H1 (cell line): ENCODE data around the gene ASB13. TPM values are rescaled to one million over a fixed set of nuclear protein-coding genes. Genes with fewer than 3 reads are reported as not detected.

Experiments
- ASH2L ChIP-seq: fragments of 200-600, 300-600 bp; sonication (generic); IDR thresholded peaks from one replicate; pipeline ENCODE4 v1.7.1; 2017; ENCODE audit warnings: low read length
- RAD21 ChIP-seq, 2 experiments: IDR thresholded peaks in 1 of 2; conservative IDR thresholded peaks in 1 of 2; 2 replicates each; pipeline ENCODE4 v1.6.1; 2011; ENCODE audit warnings: low read depth in 2 of 2, low read length in 2 of 2, improper control_type of control experiment in 1 of 2, inconsistent platforms in 1 of 2, mild to moderate bottlenecking in 1 of 2, moderate library complexity in 1 of 2
- SIN3A ChIP-seq, 2 experiments: IDR thresholded peaks in 1 of 2; conservative IDR thresholded peaks in 1 of 2; 2 replicates each; pipeline ENCODE4 v1.6.1; 2011 to 2012; ENCODE audit warnings: low read length in 2 of 2, improper control_type of control experiment in 1 of 2, low read depth in 1 of 2, mild to moderate bottlenecking in 1 of 2
- SUZ12 ChIP-seq: fragments of 200-600 bp; sonication (generic); IDR thresholded peaks from 2 replicates; pipeline ENCODE4 v1.6.1; 2012; ENCODE audit warnings: mild to moderate bottlenecking, inconsistent platforms, low read length, moderate library complexity, mixed read lengths
- polyA plus RNA-seq, 7 experiments: library from polyadenylated mRNA; depleted of rRNA in 3 of 7; stranded (reverse) in 5 of 7; unstranded in 2 of 7; fragments of >200 nt in 5 of 7; fragments of 200-250 nt in 2 of 7; gene quantifications; 1 replicate in 5 of 7; 2 replicates in 1 of 7; 4 replicates in 1 of 7; pipeline versions ENCODE4 v1.2.1 to v1.2.3, GENCODE V29; 2011 to 2013; ENCODE audit warnings: missing spikeins in 2 of 7, mixed read lengths in 2 of 7
- small RNA-seq: library from polyadenylated mRNA; stranded (forward); fragments of <200 nt; extraction: miRNeasy Mini kit (QIAGEN cat#:217004); gene quantifications from one replicate; pipeline ENCODE3, GENCODE V24; 2013; ENCODE audit not compliant: insufficient read depth
- total RNA-seq: library from RNA; stranded (reverse); fragmentation: NEBNext Ultra II Directional; extraction: Animal tissue kit (Norgen Biotek cat#: 25700); gene quantifications from 2 replicates; pipeline ENCODE4 v1.2.1, GENCODE V29; 2021

Gene ASB13
- total and polyA plus RNA-seq, 2 of the 8 experiments (the other 6 are each of a cell fraction or from before 2014, with no cell fraction given): 12.3 to 20.2 TPM

DNA sequence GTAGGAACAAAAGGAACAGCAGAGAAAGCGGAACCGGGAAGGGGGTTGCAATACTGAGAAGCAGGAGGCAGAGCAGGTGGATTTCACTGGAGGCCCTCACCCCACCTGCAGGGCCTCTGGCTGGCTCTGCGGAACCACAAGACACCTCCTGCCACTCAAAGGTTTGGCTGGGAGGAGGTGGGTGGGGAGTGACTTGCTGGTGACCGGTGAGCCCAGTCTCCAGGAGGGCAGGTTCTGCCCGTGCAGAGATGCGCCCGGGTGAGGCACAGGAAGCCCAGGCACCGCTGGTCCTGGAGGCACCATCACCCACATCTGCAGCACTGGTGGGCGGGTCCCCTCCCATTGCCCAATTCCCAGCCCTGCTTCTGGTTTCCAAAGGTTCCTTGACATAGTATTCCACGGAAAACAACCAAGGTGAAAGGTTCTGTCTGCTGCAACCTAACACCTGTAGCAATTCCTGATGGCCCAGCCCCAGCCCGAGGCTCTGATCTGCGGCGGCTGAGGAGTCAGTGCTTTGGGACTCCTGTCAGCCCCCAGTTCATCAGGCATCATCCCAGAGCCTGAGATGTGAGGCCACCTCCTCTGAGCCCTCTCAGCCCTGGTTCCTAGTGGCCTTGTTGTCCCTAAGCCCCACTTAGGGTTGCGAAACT is 77.3 kb downstream of the ASB13 start (continued):
- TF ChIP-seq ASH2L: no peak
- no peak for TF ChIP-seq SUZ12
- no peak for TF ChIP-seq SIN3A (conservative IDR thresholded peaks at IDR 0.05 in 1 of 2, IDR thresholded peaks at IDR 0.05 in 1 of 2; ENCODE audit: low read depth in 1 of 2, low read length in 2 of 2)
- no peak for TF ChIP-seq RAD21 (IDR thresholded peaks at IDR 0.05 in 1 of 2, conservative IDR thresholded peaks at IDR 0.05 in 1 of 2; ENCODE audit: low read depth in 2 of 2, low read length in 2 of 2)

Small RNA genes within 50 kb of the gene (small RNA-seq; reads per million reads assigned to genes)
- gene AL365356.2 (not detected), gene RN7SL445P (not detected)

Other genes starting within 250 kb of the ASB13 start
- gene CALML5, start 167.0 kb downstream of the ASB13 start, total RNA-seq: 0.38 TPM in 1 of 2 replicates, not detected in the other
- 0.09 TPM in 1 of 2 replicates, not detected in the other for gene CALML5, start 167.0 kb downstream of the ASB13 start, polyA plus RNA-seq (2011; rRNA removed)
- gene CALML3, start 141.6 kb downstream of the ASB13 start, total RNA-seq: not detected in 2 replicates
- gene CALML3, start 141.6 kb downstream of the ASB13 start, polyA plus RNA-seq (2011; rRNA removed): not detected in 2 replicates
- gene TASOR2, start 18.2 kb upstream of the ASB13 start, total RNA-seq: 73.8 and 74.9 TPM in 2 replicates
- 11.8 and 13.1 TPM in 2 replicates for gene TASOR2, start 18.2 kb upstream of the ASB13 start, polyA plus RNA-seq (2011; rRNA removed)
- 368 and 385 TPM in 2 replicates for gene GDI2, start 146.8 kb upstream of the ASB13 start, total RNA-seq
- 168 and 169 TPM in 2 replicates for gene GDI2, start 146.8 kb upstream of the ASB13 start, polyA plus RNA-seq (2011; rRNA removed)
- gene ANKRD16, start 223.3 kb upstream of the ASB13 start, total RNA-seq: 7.7 and 8.2 TPM in 2 replicates
- gene ANKRD16, start 223.3 kb upstream of the ASB13 start, polyA plus RNA-seq (2011; rRNA removed): 12.7 and 14.2 TPM in 2 replicates
- gene FBH1, start 223.6 kb upstream of the ASB13 start, total RNA-seq: 49.0 and 51.8 TPM in 2 replicates
- gene FBH1, start 223.6 kb upstream of the ASB13 start, polyA plus RNA-seq (2011; rRNA removed): 31.1 and 42.2 TPM in 2 replicates